Renal pelvis (tissue), 4 donors: ENCODE results near the gene ST6GAL2. TPM values are rescaled to one million over a fixed set of nuclear protein-coding genes. Genes with fewer than 3 reads are reported as not detected.

ENCODE experiments used
- DNase-seq: peaks from one replicate; pipeline ENCODE4 v3.0.0-alpha.2; 2013
- polyA plus RNA-seq, 3 donors: library from polyadenylated mRNA; unstranded; fragments of 120-200 nt; gene quantifications; one replicate each; pipeline ENCODE4 v1.2.1, GENCODE V29; 2013; ENCODE audit not compliant: insufficient read length in 3 of 3

Gene ST6GAL2
- polyA plus RNA-seq, 3 donors, result 11.5 to 18.7 (median 14.6) TPM

GRCh38 chr2:106867196-106867953 is 18.6 kb downstream of the ST6GAL2 start:
- DNase-seq, result no peak

GRCh38 chr2:106866641-106867040 is 19.3 kb downstream of the ST6GAL2 start:
- DNase-seq, result no peak

GRCh38 chr2:106864051-106864450 is 21.9 kb downstream of the ST6GAL2 start:
- DNase-seq, result no peak

GRCh38 chr2:106863387-106863786 is 22.6 kb downstream of the ST6GAL2 start:
- no peak for DNase-seq

- DNase-seq, result no peak
Observed at GRCh38 chr2:106859498-106859897, 26.5 kb downstream of the ST6GAL2 start.

- no peak for DNase-seq
Observed at GRCh38 chr2:106858810-106859209, 27.2 kb downstream of the ST6GAL2 start.

GRCh38 chr2:106857882-106858478 is 28.0 kb downstream of the ST6GAL2 start:
- DNase-seq, result no peak

- DNase-seq, result no peak
Observed at GRCh38 chr2:106853631-106854030, 32.3 kb downstream of the ST6GAL2 start.

GRCh38 chr2:106851881-106852501 is 34.0 kb downstream of the ST6GAL2 start:
- DNase-seq, result no peak

GRCh38 chr2:106851087-106851874 is 34.7 kb downstream of the ST6GAL2 start:
- peak; percentile 22 for DNase-seq

- DNase-seq, result no peak
Observed at GRCh38 chr2:106849253-106849652, 36.7 kb downstream of the ST6GAL2 start.

GRCh38 chr2:106847366-106847765 is 38.6 kb downstream of the ST6GAL2 start:
- DNase-seq, result no peak

GRCh38 chr2:106845716-106846115 is 40.3 kb downstream of the ST6GAL2 start:
- DNase-seq, result no peak

- no peak for DNase-seq
Observed at GRCh38 chr2:106843910-106844250, 42.1 kb downstream of the ST6GAL2 start.

GRCh38 chr2:106843001-106843909 is 42.7 kb downstream of the ST6GAL2 start:
- no peak for DNase-seq

GRCh38 chr2:106841886-106842645 is 43.9 kb downstream of the ST6GAL2 start:
- no peak for DNase-seq

- no peak for DNase-seq
Observed at GRCh38 chr2:106840818-106841217, 45.1 kb downstream of the ST6GAL2 start.

GRCh38 chr2:106839849-106840595 is 45.9 kb downstream of the ST6GAL2 start:
- peak; percentile 45 for DNase-seq

- no peak for DNase-seq
Observed at GRCh38 chr2:106833256-106833655, 52.7 kb downstream of the ST6GAL2 start.
